ENCODE data around the gene PRKCD. TPM values are rescaled to one million over a fixed set of nuclear protein-coding genes. Genes with fewer than 3 reads are reported as not detected.

PRKCD gene
- total RNA-seq, 2 experiments from 2014 or later, result 13.3 to 108 TPM

- Histone ChIP-seq H3K4me2 (ENCODE audit: low read length) (peak overlapping the region; percentile 56), H3K4me3 (ENCODE audit: low read depth, low read length, poor library complexity, severe bottlenecking) (peak overlapping the region; percentile 34), H3K27ac (ENCODE audit: low read depth, low read length, poor library complexity, severe bottlenecking) (peak overlapping the region; percentile 92), H3K4me1 (ENCODE audit: insufficient read depth, low read length, poor library complexity, severe bottlenecking) (peaks cover 90% of the 10 kb centered on the region), H4K20me1 (ENCODE audit: insufficient read depth, low read length) (no peaks in the 10 kb centered on the region), H2AFZ (ENCODE audit: low read length) (no peak overlapping the region), H3K36me3 (ENCODE audit: insufficient read depth, low read length) (peaks cover 59% of the 10 kb centered on the region), H3K9me3 (ENCODE audit: low read length) (no peaks in the 10 kb centered on the region), H3K9me2 (ENCODE audit: insufficient read depth, low read length) (no peaks in the 10 kb centered on the region), H3K79me2 (ENCODE audit: insufficient read depth, low read depth, low read length) (peaks cover 10% of the 10 kb centered on the region; the same call in 1 of the 2 replicates)
- no TSS peak for BruUV-seq (replicated peaks)
- CTCF ChIA-PET (ENCODE audit: unreplicated experiment), result interaction anchor here (0.6 to 1.4 kb wide), 6 partner anchors 10 to 82 kb away, joined by 3 to 4 read pairs (median 3); no protein-coding TSS in a partner anchor
- intact Hi-C loops (cut with micrococcal nuclease; ENCODE audit: unreplicated experiment), result loop anchor here (1.0 kb wide), 2 partner anchors 12 to 31 kb away; partner anchors contain the start of gene PRKCD
- POLR2A ChIA-PET, result interaction anchor here (0.6 to 2.8 kb wide), 11 partner anchors 11 to 765 kb away, joined by 3 to 24 read pairs (median 4); partner anchors contain the start of gene PRKCD
- peak; percentile 85 for DNase-seq (ENCODE audit: low spot score)
- no peak for TF ChIP-seq EZH2phosphoT487 (IDR thresholded peaks at IDR 0.05; ENCODE audit: borderline replicate concordance, low read depth, low read length)
- TF ChIP-seq, protein P1, sequence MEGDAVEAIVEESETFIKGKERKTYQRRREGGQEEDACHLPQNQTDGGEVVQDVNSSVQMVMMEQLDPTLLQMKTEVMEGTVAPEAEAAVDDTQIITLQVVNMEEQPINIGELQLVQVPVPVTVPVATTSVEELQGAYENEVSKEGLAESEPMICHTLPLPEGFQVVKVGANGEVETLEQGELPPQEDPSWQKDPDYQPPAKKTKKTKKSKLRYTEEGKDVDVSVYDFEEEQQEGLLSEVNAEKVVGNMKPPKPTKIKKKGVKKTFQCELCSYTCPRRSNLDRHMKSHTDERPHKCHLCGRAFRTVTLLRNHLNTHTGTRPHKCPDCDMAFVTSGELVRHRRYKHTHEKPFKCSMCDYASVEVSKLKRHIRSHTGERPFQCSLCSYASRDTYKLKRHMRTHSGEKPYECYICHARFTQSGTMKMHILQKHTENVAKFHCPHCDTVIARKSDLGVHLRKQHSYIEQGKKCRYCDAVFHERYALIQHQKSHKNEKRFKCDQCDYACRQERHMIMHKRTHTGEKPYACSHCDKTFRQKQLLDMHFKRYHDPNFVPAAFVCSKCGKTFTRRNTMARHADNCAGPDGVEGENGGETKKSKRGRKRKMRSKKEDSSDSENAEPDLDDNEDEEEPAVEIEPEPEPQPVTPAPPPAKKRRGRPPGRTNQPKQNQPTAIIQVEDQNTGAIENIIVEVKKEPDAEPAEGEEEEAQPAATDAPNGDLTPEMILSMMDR (conservative IDR thresholded peaks at IDR 0.05; ENCODE audit: low read length), result no peak
Measured at GRCh38 chr3:53192608-53193007, 31.6 kb downstream of the PRKCD start.

GRCh38 chr3:53193466-53194209 lies 32.6 kb downstream of the PRKCD start:
- peaks cover 20% of the 10 kb centered on the region for H3K79me2 ChIP-seq (ENCODE audit: insufficient read depth, low read depth, low read length)
- no peak for DNase-seq (ENCODE audit: low spot score)
- peaks cover 92% of the 10 kb centered on the region for H3K4me1 ChIP-seq (ENCODE audit: insufficient read depth, low read length, poor library complexity, severe bottlenecking)
- TF ChIP-seq, protein P1 (conservative IDR thresholded peaks at IDR 0.05; ENCODE audit: low read length), result no peak
- no peak for TF ChIP-seq EZH2phosphoT487 (IDR thresholded peaks at IDR 0.05; ENCODE audit: borderline replicate concordance, low read depth, low read length)
- H3K4me3 ChIP-seq (ENCODE audit: low read depth, low read length, poor library complexity, severe bottlenecking), result peak overlapping the region; percentile 34
- no peak overlapping the region for H2AFZ ChIP-seq (ENCODE audit: low read length)
- CTCF ChIA-PET (ENCODE audit: unreplicated experiment), result interaction anchor here (0.6 to 1.4 kb wide), 5 partner anchors 11 to 83 kb away, joined by 3 to 4 read pairs (median 3); no protein-coding TSS in a partner anchor
- H3K9me3 ChIP-seq (ENCODE audit: low read length), result no peaks in the 10 kb centered on the region
- POLR2A ChIA-PET, result interaction anchor here (0.6 to 2.8 kb wide), 6 partner anchors 12 to 66 kb away, joined by 3 to 24 read pairs (median 8); partner anchors contain the start of gene PRKCD
- BruUV-seq (replicated peaks), result no TSS peak
- intact Hi-C loops (cut with micrococcal nuclease; ENCODE audit: unreplicated experiment), result no loop called here
- peak overlapping the region; percentile 92 for H3K27ac ChIP-seq (ENCODE audit: low read depth, low read length, poor library complexity, severe bottlenecking)
- no peaks in the 10 kb centered on the region for H3K9me2 ChIP-seq (ENCODE audit: insufficient read depth, low read length)
- peak overlapping the region; percentile 56 for H3K4me2 ChIP-seq (ENCODE audit: low read length)
- H4K20me1 ChIP-seq (ENCODE audit: insufficient read depth, low read length), result no peaks in the 10 kb centered on the region
- H3K36me3 ChIP-seq (ENCODE audit: insufficient read depth, low read length), result peaks cover 57% of the 10 kb centered on the region
